GM21723 (cell line): Measurements from ENCODE around the gene WDR5.

Experiments
- ATAC-seq: cut with Tn5 transposase; IDR thresholded peaks from one replicate; pipeline ENCODE4 v1.9.1; 2021; ENCODE audit warnings: mild to moderate bottlenecking, moderate library complexity; ENCODE audit not compliant: unreplicated experiment

Gene WDR5

DNA sequence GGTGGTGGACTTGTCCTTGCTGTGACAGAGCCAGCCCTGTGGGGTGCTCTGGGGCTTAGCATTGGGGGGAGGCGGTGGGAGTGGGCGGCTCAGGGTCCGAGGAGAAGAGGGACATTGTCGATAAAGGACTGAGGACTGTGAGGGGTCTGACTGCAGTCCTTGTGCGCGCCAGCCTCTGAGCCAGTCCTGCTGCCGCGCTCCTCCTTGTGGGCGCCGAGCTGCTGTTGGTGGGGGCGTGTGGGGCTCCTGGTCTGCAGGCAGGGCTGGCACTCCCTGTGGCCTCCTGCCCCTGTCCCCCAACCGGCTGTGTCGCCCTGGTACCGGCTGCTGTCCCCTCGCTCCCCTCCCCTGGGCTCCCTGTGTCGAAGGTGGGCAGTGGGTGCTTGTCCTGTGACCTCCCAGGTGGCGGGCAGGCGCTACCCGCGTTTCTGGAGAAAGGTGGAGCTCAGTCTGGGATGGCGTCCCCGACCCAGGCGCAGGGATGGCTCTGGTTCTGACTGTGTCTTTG is 21.6 kb downstream of the WDR5 start:
- ATAC-seq = no peak

DNA sequence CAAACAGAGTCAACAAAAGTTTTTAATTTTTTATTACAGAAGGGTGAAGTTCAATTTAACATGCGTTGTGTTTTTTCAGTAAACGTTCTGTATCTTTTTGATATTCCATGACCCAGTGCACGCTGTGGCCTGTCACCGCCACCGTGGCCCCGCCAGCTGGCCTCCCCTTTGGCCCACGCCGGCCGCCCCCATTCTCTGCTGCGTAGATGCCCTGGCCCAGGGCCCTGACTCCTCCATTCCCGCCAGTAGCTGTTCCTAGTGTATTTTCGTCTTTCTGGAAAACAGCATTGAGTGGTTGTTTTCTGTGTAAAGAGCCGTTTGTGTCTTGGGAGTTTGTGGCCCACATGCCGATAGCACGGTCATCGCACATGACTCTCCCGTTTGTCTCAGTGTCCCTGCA is 22.4 kb downstream of the WDR5 start:
- no peak for ATAC-seq

DNA sequence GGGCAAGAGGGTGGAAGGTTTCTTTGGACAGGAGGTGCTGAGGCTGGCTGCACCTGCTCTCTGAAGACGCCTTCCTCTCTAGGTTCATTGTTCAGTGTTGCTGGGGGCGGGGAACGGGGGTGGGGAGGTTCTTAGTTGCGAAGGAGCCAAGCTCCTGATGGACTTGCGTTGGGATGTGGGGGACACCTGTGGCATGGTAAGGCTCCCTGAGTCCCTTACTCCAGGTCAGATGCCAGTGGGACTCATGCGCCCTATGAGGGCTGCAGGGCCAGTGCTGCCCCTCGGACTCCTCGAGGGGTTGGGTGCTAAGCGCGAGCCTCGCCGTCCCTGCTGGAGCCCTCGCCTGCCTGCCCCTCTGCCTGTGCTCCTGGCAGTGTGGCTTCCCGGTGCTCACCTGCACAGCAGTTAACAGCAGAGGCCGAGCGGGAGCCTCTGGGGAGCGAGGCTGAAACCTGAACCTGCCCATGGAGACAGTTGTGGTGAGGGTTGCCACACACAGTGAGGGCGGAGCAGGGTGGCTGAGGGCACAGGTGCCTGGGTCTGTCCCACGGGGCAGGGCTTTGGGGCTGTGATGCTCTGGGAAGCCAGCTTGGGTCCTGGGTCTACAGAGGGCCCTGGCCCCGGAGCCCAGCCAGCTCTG is 23.0 kb downstream of the WDR5 start:
- ATAC-seq = no peak

GRCh38 chr9:134159566-134160245 is 23.8 kb downstream of the WDR5 start:
- ATAC-seq = no peak

DNA sequence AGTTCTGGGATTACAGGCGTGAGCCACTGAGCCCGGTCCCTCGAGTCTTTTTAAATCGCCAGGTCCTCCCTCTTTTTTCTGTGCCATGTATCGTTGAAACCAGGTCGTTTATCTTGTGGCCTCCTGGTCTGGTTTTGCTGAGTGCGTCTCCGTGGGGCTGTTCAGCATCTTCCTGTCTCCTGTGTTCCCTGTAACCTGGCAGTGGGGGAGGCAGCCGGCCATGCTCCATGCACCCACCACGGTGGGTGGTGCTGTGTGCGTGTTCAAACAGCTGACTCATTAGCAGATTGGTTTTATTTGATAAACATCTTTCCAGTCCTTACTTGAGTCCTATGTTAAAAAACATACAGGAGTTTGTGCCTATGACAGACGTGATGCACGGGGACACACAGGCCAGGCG is 25.8 kb downstream of the WDR5 start:
- ATAC-seq = no peak

DNA sequence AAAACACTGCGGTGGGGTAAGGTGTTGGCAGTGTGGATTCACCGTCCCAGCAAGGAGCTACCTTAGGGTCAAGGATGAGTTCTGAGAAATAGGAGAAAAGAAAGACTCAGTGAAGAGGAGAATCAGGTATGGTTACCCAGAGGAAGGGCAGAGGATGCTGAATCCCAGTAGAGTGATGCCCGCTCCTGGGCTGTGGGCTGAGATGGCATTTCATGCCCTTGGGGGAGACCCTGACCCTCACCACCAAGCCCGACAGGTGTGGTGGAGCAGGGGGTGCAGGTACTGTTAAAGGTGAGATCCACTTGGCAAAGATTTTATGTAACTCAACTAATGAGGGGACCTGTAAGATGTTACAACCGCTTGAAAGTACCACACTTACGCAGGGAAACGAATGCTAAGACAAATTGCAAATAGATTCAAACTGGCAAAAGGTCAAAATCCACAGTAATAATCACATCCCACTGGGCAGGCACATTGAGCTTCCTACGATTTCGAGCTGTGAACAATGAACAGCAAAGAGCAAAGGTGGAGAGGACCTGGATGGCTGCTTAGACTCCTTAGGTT is 26.4 kb downstream of the WDR5 start:
- ATAC-seq = no peak

DNA sequence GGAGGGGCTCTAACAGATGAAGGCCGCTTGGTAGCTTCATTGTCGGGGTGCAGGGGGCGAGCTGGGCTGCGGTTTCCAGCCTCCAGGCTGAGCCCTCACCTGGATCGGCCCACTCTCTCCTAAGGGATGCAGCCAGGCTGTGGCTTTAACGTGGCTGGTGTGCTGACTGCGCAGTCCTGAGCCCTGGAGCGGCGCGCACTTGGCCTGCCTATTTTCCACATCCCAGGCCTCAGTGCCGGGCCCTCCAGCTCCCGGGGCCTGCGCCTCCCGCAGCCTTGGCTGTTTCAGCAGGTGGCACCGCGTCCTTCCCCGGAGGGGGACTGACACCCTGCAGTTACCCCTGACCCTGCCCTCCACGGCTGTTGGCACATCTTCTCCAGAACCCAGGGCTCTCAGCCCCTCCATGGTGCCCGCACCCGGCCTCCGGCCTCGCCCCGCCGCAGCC is 27.1 kb downstream of the WDR5 start:
- no peak for ATAC-seq

DNA sequence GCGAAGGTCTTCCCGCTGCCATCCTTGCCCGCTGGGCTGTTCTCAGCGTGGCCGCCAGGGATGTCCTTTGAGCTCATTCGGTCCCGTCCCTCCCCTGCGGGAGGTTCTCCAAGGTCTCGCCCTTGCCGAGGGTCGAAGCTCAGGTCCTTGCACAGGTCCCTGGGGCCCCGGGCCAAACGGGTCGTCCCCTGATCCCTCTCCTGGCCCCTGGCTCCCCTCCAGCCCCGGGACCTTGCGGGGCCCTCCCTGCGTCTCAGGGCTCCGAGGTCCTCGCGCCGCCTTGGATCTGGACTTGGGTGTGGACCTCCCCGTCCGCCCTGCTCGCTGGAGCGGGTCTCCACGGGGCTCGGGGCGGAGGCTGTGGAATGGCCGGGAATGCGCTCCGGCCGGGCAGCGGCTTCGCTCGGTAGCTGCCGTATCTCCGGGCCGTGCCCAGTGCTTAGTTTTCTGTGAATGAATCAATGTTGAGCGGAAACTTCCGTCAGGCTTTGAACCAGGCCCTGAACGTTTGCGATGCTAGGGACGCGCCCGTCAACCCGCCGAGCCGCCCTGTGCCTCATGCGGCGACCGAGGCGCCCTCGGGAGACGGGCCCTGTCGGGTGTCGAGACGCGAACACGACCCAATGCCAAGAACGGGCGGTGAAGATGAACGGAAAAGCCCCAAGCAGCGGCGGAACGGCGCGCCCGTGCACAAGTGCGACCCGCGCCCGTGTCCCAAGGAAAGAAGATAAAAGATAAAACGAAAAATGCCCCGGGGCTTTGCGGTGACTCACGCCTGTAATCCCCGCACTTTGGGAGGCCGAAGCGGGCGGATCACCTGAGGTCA is 27.7 kb downstream of the WDR5 start:
- ATAC-seq = no peak

DNA sequence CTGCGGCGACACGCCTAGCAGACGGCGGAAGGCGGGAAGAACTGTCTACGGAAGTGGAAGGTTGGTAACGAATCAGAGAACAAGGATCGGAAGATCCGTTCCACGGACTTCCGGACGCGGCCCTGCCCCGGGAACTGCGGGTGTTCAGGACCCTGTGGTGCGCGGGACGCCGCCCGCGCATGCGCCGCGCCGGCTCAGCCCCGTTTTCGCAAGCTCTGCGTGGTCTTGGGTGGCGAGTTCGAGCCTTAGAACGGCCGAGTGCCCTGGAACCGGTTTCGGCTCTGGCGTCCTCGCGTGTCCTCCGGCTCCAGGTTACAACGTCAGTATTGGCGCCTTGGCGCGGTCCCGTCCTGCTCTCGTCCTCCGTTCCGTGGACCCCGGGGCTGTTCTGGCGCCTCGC is 29.0 kb downstream of the WDR5 start:
- ATAC-seq = no peak

GRCh38 chr9:134165357-134166315 is 29.8 kb downstream of the WDR5 start:
- no peak for ATAC-seq

DNA sequence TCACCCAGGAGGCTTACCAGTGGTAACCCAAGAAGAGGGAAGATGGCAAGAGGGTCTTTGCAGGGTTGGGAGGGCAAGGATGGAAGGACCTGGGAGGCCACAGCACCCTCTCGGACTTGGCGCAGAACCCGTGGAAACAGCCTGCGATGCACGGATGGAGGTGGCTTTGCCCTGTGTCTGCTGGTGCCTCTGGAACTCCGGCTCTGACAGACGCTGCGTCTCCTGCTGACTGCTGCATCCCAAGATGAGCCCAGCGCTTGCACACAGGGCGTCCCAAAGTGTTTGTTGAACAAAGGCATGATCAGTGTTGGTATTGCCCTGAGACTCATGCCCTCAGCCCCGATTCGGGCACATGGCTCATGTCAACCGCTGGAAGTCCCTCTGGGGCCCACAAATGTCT is 30.5 kb downstream of the WDR5 start:
- ATAC-seq = no peak

DNA sequence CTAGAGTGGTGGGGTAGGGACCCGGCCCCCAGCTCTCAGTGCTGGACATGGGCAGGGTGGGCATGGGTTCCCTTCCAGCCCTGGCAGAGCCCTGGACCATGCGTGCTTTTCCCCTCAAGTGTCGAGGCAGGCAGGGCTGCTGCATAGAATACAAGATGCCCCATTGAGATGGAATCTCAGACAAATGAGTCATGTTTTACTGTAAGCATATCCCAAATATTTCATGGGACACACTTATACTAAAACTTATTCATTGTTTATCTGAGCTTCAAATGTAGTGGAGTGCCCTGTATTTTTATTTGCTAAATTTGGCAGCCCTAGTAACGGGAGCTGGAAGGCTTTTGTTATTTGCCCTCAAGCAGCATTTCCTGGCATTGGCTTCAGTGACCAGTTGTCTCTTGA is 31.6 kb downstream of the WDR5 start:
- ATAC-seq = no peak

- ATAC-seq = no peak
These were observed 33.1 kb downstream of the WDR5 start for GRCh38 chr9:134168757-134169550.

- no peak for ATAC-seq
These were observed 34.0 kb downstream of the WDR5 start for GRCh38 chr9:134169724-134170401.

GRCh38 chr9:134170532-134171315 is 34.8 kb downstream of the WDR5 start:
- no peak for ATAC-seq

DNA sequence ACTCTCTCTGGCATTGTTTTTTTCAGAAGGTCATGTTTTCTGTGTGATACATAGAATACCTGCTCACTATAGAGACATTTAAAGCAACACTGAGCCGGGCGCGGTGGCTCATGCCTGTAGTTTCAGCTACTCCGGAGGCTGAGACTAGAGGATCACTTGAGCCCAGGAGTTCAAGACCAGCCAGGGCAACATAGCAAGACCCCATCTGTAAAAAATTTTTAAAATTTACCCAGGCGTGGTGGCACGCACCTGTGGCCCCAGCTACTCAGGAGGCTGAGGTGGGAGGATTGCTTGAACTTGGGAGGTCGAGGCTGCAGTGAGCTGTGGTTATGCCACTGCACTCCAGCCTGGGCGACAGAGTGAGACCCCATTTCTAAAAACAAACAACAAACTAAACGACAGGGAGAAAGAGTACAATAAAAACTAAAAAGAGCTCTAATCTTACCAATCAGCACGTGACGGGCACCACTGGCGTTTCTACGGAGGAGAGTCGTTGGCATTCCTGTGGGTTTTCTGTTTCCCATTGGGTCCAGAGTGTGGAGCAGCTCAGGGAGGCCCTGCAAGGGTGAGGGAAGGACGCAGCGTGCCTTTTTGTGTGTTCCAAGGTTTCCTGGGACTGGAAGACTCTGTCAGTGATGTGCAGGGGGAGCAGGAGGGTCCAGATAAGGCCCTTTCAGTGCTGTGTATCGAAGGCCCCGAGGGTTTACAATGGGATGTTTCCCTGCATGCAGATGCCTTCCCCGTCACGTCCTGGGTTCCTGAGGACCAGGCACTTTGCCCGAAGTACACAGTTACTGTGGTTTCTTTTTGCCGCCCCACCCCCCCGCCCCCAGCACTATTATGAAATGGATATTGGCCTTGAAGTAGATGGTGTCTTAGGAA is 35.7 kb downstream of the WDR5 start:
- no peak for ATAC-seq
